ENCODE measurements around the gene MITF. TPM values are rescaled to one million over a fixed set of nuclear protein-coding genes. Genes with fewer than 3 reads are reported as not detected.

Gene MITF
- total RNA-seq, 3 donors from 2014 or later, result 3.2 to 56.1 (median 5.5) TPM

GRCh38 chr3:69976021-69976420 lies 236.8 kb downstream of the MITF start:
- Histone ChIP-seq H3K9me3 (peaks cover 13% of the 10 kb centered on the region), H3K36me3 (ENCODE audit: low read depth) (no peaks in the 10 kb centered on the region), H3K4me3 (no peak overlapping the region), H3K4me1 (ENCODE audit: low read depth) (no peaks in the 10 kb centered on the region)
- intact Hi-C loops (cut with DNase I, micrococcal nuclease), result no loop called here
- DNase-seq, result no peak
- no peak for ATAC-seq
- TF ChIP-seq CTCF (IDR thresholded peaks at IDR 0.05), result no peak

GRCh38 chr3:69983546-69984265 lies 244.4 kb downstream of the MITF start:
- intact Hi-C loops (cut with DNase I, micrococcal nuclease), result no loop called here
- Histone ChIP-seq H3K4me3 (no peak overlapping the region), H3K36me3 (ENCODE audit: low read depth) (no peaks in the 10 kb centered on the region), H3K4me1 (ENCODE audit: low read depth) (no peaks in the 10 kb centered on the region), H3K9me3 (peaks cover 6% of the 10 kb centered on the region)
- ATAC-seq (no peak), DNase-seq (no peak)
- TF ChIP-seq CTCF (IDR thresholded peaks at IDR 0.05), result no peak

- no peaks in the 10 kb centered on the region for H3K4me1 ChIP-seq (ENCODE audit: low read depth)
- H3K36me3 ChIP-seq (ENCODE audit: low read depth), result no peaks in the 10 kb centered on the region
- no peak for TF ChIP-seq CTCF (IDR thresholded peaks at IDR 0.05)
- no peaks in the 10 kb centered on the region for H3K9me3 ChIP-seq
- DNase-seq (no peak), ATAC-seq (no peak)
- intact Hi-C loops (cut with DNase I, micrococcal nuclease), result no loop called here
- no peak overlapping the region for H3K4me3 ChIP-seq
These were observed 246.0 kb downstream of the MITF start for GRCh38 chr3:69985266-69985665.

- DNase-seq (no peak), ATAC-seq (no peak)
- no peak for TF ChIP-seq CTCF (IDR thresholded peaks at IDR 0.05)
- Histone ChIP-seq H3K4me3 (no peak overlapping the region), H3K36me3 (ENCODE audit: low read depth) (no peaks in the 10 kb centered on the region), H3K9me3 (no peaks in the 10 kb centered on the region), H3K4me1 (ENCODE audit: low read depth) (no peaks in the 10 kb centered on the region)
- intact Hi-C loops (cut with DNase I, micrococcal nuclease), result no loop called here
These were observed 247.2 kb downstream of the MITF start for GRCh38 chr3:69986419-69986818.

- Histone ChIP-seq H3K36me3 (ENCODE audit: low read depth) (no peaks in the 10 kb centered on the region), H3K9me3 (no peaks in the 10 kb centered on the region), H3K4me3 (no peak overlapping the region), H3K4me1 (ENCODE audit: low read depth) (no peaks in the 10 kb centered on the region)
- intact Hi-C loops (cut with DNase I, micrococcal nuclease), result no loop called here
- DNase-seq (no peak), ATAC-seq (no peak)
- no peak for TF ChIP-seq CTCF (IDR thresholded peaks at IDR 0.05)
These were observed 248.6 kb downstream of the MITF start for GRCh38 chr3:69987833-69988232.

- no peak for TF ChIP-seq CTCF (IDR thresholded peaks at IDR 0.05)
- no peak overlapping the region for H3K4me3 ChIP-seq
- intact Hi-C loops (cut with DNase I, micrococcal nuclease), result no loop called here
- H3K9me3 ChIP-seq, result no peaks in the 10 kb centered on the region
- no peaks in the 10 kb centered on the region for H3K36me3 ChIP-seq (ENCODE audit: low read depth)
- DNase-seq (no peak), ATAC-seq (no peak)
- no peaks in the 10 kb centered on the region for H3K4me1 ChIP-seq (ENCODE audit: low read depth)
These were observed 254.5 kb downstream of the MITF start for GRCh38 chr3:69993757-69994156.
